Testis (tissue), 2 donors: ENCODE data around the gene FOXI1.

Experiments
- CTCF ChIP-seq, 3 experiments: fragments of 450-650 bp in 2 of 3; fragments of 200-600 bp in 1 of 3; sonication (generic) in 1 of 3; IDR thresholded peaks; one replicate each; pipeline ENCODE4 v1.5.1; 2016 to 2019; ENCODE audit warnings: antibody characterized with exemption in 3 of 3, mild to moderate bottlenecking in 2 of 3, moderate library complexity in 1 of 3
- POLR2A ChIP-seq: fragments of 450-650 bp; IDR thresholded peaks from one replicate; pipeline ENCODE4 v1.6.1; 2017; ENCODE audit warnings: antibody characterized with exemption, mild to moderate bottlenecking, moderate library complexity

- TF ChIP-seq CTCF (IDR thresholded peaks at IDR 0.05): no peak
- TF ChIP-seq POLR2A: no peak
Measured at GRCh38 chr5:170120576-170120975, 14.9 kb downstream of the FOXI1 start.
